ENCODE data around the gene FOLH1.
"Not testable (repeated sequence)": the region's sequence is repeated elsewhere in the genome, so short reads cannot be mapped to it uniquely, and the experiment has no call there.

DNA sequence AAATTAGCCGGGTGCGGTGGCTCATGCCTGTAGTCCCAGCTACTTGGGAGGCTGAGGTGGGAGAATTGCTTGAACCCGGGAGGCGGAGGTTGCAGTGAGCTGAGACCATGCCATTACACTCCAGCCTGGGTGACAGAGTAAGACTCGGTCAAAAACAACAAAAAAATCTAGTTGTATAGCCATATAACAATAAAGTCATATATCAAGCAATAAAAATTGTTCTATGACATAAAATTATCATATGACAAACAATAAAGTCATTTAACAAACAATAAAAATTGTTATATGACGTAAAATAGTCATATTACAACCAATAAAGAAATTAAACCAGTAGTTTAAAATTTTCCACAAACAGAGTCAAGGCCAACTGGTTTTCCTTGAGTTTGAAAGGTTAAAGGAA is 12.4 kb downstream of the FOLH1 start:
- TF ChIP-seq, protein P1, sequence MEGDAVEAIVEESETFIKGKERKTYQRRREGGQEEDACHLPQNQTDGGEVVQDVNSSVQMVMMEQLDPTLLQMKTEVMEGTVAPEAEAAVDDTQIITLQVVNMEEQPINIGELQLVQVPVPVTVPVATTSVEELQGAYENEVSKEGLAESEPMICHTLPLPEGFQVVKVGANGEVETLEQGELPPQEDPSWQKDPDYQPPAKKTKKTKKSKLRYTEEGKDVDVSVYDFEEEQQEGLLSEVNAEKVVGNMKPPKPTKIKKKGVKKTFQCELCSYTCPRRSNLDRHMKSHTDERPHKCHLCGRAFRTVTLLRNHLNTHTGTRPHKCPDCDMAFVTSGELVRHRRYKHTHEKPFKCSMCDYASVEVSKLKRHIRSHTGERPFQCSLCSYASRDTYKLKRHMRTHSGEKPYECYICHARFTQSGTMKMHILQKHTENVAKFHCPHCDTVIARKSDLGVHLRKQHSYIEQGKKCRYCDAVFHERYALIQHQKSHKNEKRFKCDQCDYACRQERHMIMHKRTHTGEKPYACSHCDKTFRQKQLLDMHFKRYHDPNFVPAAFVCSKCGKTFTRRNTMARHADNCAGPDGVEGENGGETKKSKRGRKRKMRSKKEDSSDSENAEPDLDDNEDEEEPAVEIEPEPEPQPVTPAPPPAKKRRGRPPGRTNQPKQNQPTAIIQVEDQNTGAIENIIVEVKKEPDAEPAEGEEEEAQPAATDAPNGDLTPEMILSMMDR (conservative IDR thresholded peaks at IDR 0.05; ENCODE audit: low read depth, low read length), result not testable (repeated sequence)
- TF ChIP-seq EZH2 (IDR thresholded peaks at IDR 0.05; ENCODE audit: low read length, unreplicated experiment); EZH2phosphoT487 (IDR thresholded peaks at IDR 0.05; ENCODE audit: borderline replicate concordance, low read length): not testable (repeated sequence)
